ENCODE data around the gene IFNL2. TPM values are rescaled to one million over a fixed set of nuclear protein-coding genes. Genes with fewer than 3 reads are reported as not detected.
"Not testable (repeated sequence)": the region's sequence is repeated elsewhere in the genome, so short reads cannot be mapped to it uniquely, and the experiment has no call there.

The IFNL2 gene
- total RNA-seq, 1 donor from 2014 or later, result not detected

GRCh38 chr19:39262496-39262895, 5.7 kb upstream of the IFNL2 start:
- Mint-ChIP-seq H3K36me3 (ENCODE audit: low read depth) (no peaks in the 10 kb centered on the region), H3K4me3 (no peak overlapping the region), H3K9me3 (no peaks in the 10 kb centered on the region), H3K4me1 (peaks cover 9% of the 10 kb centered on the region), H3K27ac (ENCODE audit: unreplicated experiment) (no peak overlapping the region), H3K27me3 (ENCODE audit: low read depth) (peaks cover 73% of the 10 kb centered on the region)
- no peak for DNase-seq (ENCODE audit: low read depth, low spot score)
- TF ChIP-seq CTCF (conservative IDR thresholded peaks at IDR 0.05), result no peak

GRCh38 chr19:39263912-39264305, 4.3 kb upstream of the IFNL2 start:
- H3K4me3 Mint-ChIP-seq, result no peak overlapping the region
- TF ChIP-seq CTCF (conservative IDR thresholded peaks at IDR 0.05), result no peak
- peaks cover 77% of the 10 kb centered on the region for H3K27me3 Mint-ChIP-seq (ENCODE audit: low read depth)
- no peak overlapping the region for H3K27ac Mint-ChIP-seq (ENCODE audit: unreplicated experiment)
- DNase-seq (ENCODE audit: low read depth, low spot score), result no peak
- no peaks in the 10 kb centered on the region for H3K9me3 Mint-ChIP-seq
- peaks cover 4% of the 10 kb centered on the region for H3K4me1 Mint-ChIP-seq
- no peaks in the 10 kb centered on the region for H3K36me3 Mint-ChIP-seq (ENCODE audit: low read depth)

GRCh38 chr19:39264306-39265290, 3.6 kb upstream of the IFNL2 start:
- Mint-ChIP-seq H3K27ac (ENCODE audit: unreplicated experiment) (no peak overlapping the region), H3K27me3 (ENCODE audit: low read depth) (peaks cover 78% of the 10 kb centered on the region), H3K9me3 (no peaks in the 10 kb centered on the region), H3K36me3 (ENCODE audit: low read depth) (no peaks in the 10 kb centered on the region), H3K4me3 (no peak overlapping the region), H3K4me1 (peaks cover 4% of the 10 kb centered on the region)
- no peak for TF ChIP-seq CTCF (conservative IDR thresholded peaks at IDR 0.05)
- peak; percentile 28 for DNase-seq (ENCODE audit: low read depth, low spot score)

- Mint-ChIP-seq H3K27me3 (ENCODE audit: low read depth) (peaks cover 80% of the 10 kb centered on the region), H3K9me3 (no peaks in the 10 kb centered on the region), H3K27ac (ENCODE audit: unreplicated experiment) (no peak overlapping the region), H3K36me3 (ENCODE audit: low read depth) (no peaks in the 10 kb centered on the region), H3K4me1 (peaks cover 4% of the 10 kb centered on the region), H3K4me3 (no peak overlapping the region)
- TF ChIP-seq CTCF (conservative IDR thresholded peaks at IDR 0.05), result no peak
- no peak for DNase-seq (ENCODE audit: low read depth, low spot score)
Measured at GRCh38 chr19:39265321-39265916, 2.8 kb upstream of the IFNL2 start.

- not testable (repeated sequence) for H3K36me3 Mint-ChIP-seq (ENCODE audit: low read depth)
Measured at GRCh38 chr19:39268531-39269223, 481 bp downstream of the IFNL2 start.

GRCh38 chr19:39269369-39269768, 1.2 kb downstream of the IFNL2 start:
- H3K36me3 Mint-ChIP-seq (ENCODE audit: low read depth); H3K9me3 Mint-ChIP-seq; DNase-seq (ENCODE audit: low read depth, low spot score); H3K27ac Mint-ChIP-seq (ENCODE audit: unreplicated experiment); H3K4me1 Mint-ChIP-seq; H3K4me3 Mint-ChIP-seq: not testable (repeated sequence)
- peaks cover 59% of the 10 kb centered on the region for H3K27me3 Mint-ChIP-seq (ENCODE audit: low read depth)

More at GRCh38 chr19:39268531-39269223, 481 bp downstream of the IFNL2 start:
- H3K4me1 Mint-ChIP-seq; H3K9me3 Mint-ChIP-seq; H3K4me3 Mint-ChIP-seq; H3K27ac Mint-ChIP-seq (ENCODE audit: unreplicated experiment); DNase-seq (ENCODE audit: low read depth, low spot score): not testable (repeated sequence)
- H3K27me3 Mint-ChIP-seq (ENCODE audit: low read depth), result peaks cover 64% of the 10 kb centered on the region
